ENCODE data around the gene DENND1B. TPM values are rescaled to one million over a fixed set of nuclear protein-coding genes. Genes with fewer than 3 reads are reported as not detected.

The DENND1B gene
- total RNA-seq (2014; rRNA removed; shearing (Covaris generic)): 8.4 and 16.1 TPM in 2 replicates

- no peaks in the 10 kb centered on the region for H3K27me3 ChIP-seq (replicated peaks)
- H3K4me3 ChIP-seq: peak within 1 kb of the TSS; percentile 89
- DNase-seq (ENCODE audit: low read depth in 1 of 2, low spot score in 2 of 2): peak; percentile 63 to 68
- peak within 1 kb of the TSS; percentile 83 for H3K27ac ChIP-seq
- peaks cover 40% of the 10 kb centered on the region for H3K4me1 ChIP-seq (replicated peaks)
- 0 out of 2 replicates have a peak, but pooled peaks cover 3% of the 10 kb centered on the region for H3K9me3 ChIP-seq (replicated peaks)
- peaks cover 17% of the 10 kb centered on the region for H3K36me3 ChIP-seq
Measured at GRCh38 chr1:197775282-197776262, at the start of gene DENND1B. DENND1B (minus strand) TSS chr1:197775480; CDS start chr1:197775155, 325 bp downstream.

- DNase-seq (ENCODE audit: low read depth in 1 of 2, low spot score in 2 of 2): no peak
Measured at GRCh38 chr1:197814306-197814705, 39.0 kb upstream of the DENND1B start.

GRCh38 chr1:197813741-197814140 is 38.5 kb upstream of the DENND1B start:
- H3K9me3 ChIP-seq (replicated peaks): no peaks in the 10 kb centered on the region
- no peak overlapping the region for H3K4me3 ChIP-seq
- H3K27me3 ChIP-seq (replicated peaks): no peaks in the 10 kb centered on the region
- no peaks in the 10 kb centered on the region for H3K36me3 ChIP-seq
- DNase-seq (ENCODE audit: low read depth in 1 of 2, low spot score in 2 of 2): no peak
- H3K27ac ChIP-seq: no peak overlapping the region
- H3K4me1 ChIP-seq (replicated peaks): no peaks in the 10 kb centered on the region

More at GRCh38 chr1:197814306-197814705, 39.0 kb upstream of the DENND1B start:
- H3K9me3 ChIP-seq (replicated peaks): no peaks in the 10 kb centered on the region
- no peaks in the 10 kb centered on the region for H3K27me3 ChIP-seq (replicated peaks)
- H3K27ac ChIP-seq: no peak overlapping the region
- H3K4me3 ChIP-seq: no peak overlapping the region
- H3K4me1 ChIP-seq (replicated peaks): no peaks in the 10 kb centered on the region
- H3K36me3 ChIP-seq: no peaks in the 10 kb centered on the region

GRCh38 chr1:197811769-197812168 is 36.5 kb upstream of the DENND1B start:
- Histone ChIP-seq H3K4me3 (no peak overlapping the region), H3K27ac (no peak overlapping the region), H3K9me3 (replicated peaks) (no peaks in the 10 kb centered on the region), H3K36me3 (no peaks in the 10 kb centered on the region), H3K4me1 (replicated peaks) (no peaks in the 10 kb centered on the region), H3K27me3 (replicated peaks) (no peaks in the 10 kb centered on the region)
- no peak for DNase-seq (ENCODE audit: low read depth in 1 of 2, low spot score in 2 of 2)

- Histone ChIP-seq H3K9me3 (replicated peaks) (no peaks in the 10 kb centered on the region), H3K27ac (no peak overlapping the region)
- no peak for DNase-seq (ENCODE audit: low read depth in 1 of 2, low spot score in 2 of 2)
Measured at GRCh38 chr1:197810812-197811211, 35.5 kb upstream of the DENND1B start.

GRCh38 chr1:197808880-197809279 is 33.6 kb upstream of the DENND1B start:
- Histone ChIP-seq H3K36me3 (no peaks in the 10 kb centered on the region), H3K4me1 (replicated peaks) (no peaks in the 10 kb centered on the region), H3K27ac (no peak overlapping the region)

More at GRCh38 chr1:197810812-197811211, 35.5 kb upstream of the DENND1B start:
- Histone ChIP-seq H3K36me3 (no peaks in the 10 kb centered on the region), H3K4me1 (replicated peaks) (no peaks in the 10 kb centered on the region), H3K27me3 (replicated peaks) (no peaks in the 10 kb centered on the region), H3K4me3 (no peak overlapping the region)

GRCh38 chr1:197807739-197808453 is 32.6 kb upstream of the DENND1B start:
- Histone ChIP-seq H3K4me1 (replicated peaks) (no peaks in the 10 kb centered on the region), H3K27me3 (replicated peaks) (no peaks in the 10 kb centered on the region), H3K27ac (no peak overlapping the region), H3K4me3 (no peak overlapping the region), H3K36me3 (no peaks in the 10 kb centered on the region), H3K9me3 (replicated peaks) (no peaks in the 10 kb centered on the region)
- no peak for DNase-seq (ENCODE audit: low read depth in 1 of 2, low spot score in 2 of 2)

More at GRCh38 chr1:197808880-197809279, 33.6 kb upstream of the DENND1B start:
- no peak for DNase-seq (ENCODE audit: low read depth in 1 of 2, low spot score in 2 of 2)
- no peaks in the 10 kb centered on the region for H3K9me3 ChIP-seq (replicated peaks)
- no peak overlapping the region for H3K4me3 ChIP-seq
- H3K27me3 ChIP-seq (replicated peaks): no peaks in the 10 kb centered on the region

- H3K36me3 ChIP-seq: no peaks in the 10 kb centered on the region
- H3K4me1 ChIP-seq (replicated peaks): no peaks in the 10 kb centered on the region
- DNase-seq (ENCODE audit: low read depth in 1 of 2, low spot score in 2 of 2): no peak
- H3K27me3 ChIP-seq (replicated peaks): no peaks in the 10 kb centered on the region
- H3K9me3 ChIP-seq (replicated peaks): no peaks in the 10 kb centered on the region
- H3K4me3 ChIP-seq: no peak overlapping the region
- H3K27ac ChIP-seq: no peak overlapping the region
Measured at GRCh38 chr1:197807216-197807615, 31.9 kb upstream of the DENND1B start.

GRCh38 chr1:197806718-197807117 is 31.4 kb upstream of the DENND1B start:
- no peaks in the 10 kb centered on the region for H3K36me3 ChIP-seq

GRCh38 chr1:197801684-197802083 is 26.4 kb upstream of the DENND1B start:
- Histone ChIP-seq H3K9me3 (replicated peaks) (peaks cover 2% of the 10 kb centered on the region; the same call in 1 of the 2 replicates), H3K27ac (no peak overlapping the region), H3K27me3 (replicated peaks) (no peaks in the 10 kb centered on the region), H3K4me3 (no peak overlapping the region), H3K4me1 (replicated peaks) (peaks cover 13% of the 10 kb centered on the region), H3K36me3 (no peaks in the 10 kb centered on the region)
- DNase-seq (ENCODE audit: low read depth in 1 of 2, low spot score in 2 of 2): no peak

More at GRCh38 chr1:197806718-197807117, 31.4 kb upstream of the DENND1B start:
- Histone ChIP-seq H3K4me3 (no peak overlapping the region), H3K27ac (no peak overlapping the region), H3K4me1 (replicated peaks) (no peaks in the 10 kb centered on the region), H3K9me3 (replicated peaks) (no peaks in the 10 kb centered on the region; the same call in 1 of the 2 replicates), H3K27me3 (replicated peaks) (no peaks in the 10 kb centered on the region)
- DNase-seq (ENCODE audit: low read depth in 1 of 2, low spot score in 2 of 2): no peak

- no peaks in the 10 kb centered on the region for H3K27me3 ChIP-seq (replicated peaks)
- H3K27ac ChIP-seq: no peak overlapping the region
- H3K36me3 ChIP-seq: no peaks in the 10 kb centered on the region
- H3K4me1 ChIP-seq (replicated peaks): peaks cover 13% of the 10 kb centered on the region
- no peak overlapping the region for H3K4me3 ChIP-seq
- no peak for DNase-seq (ENCODE audit: low read depth in 1 of 2, low spot score in 2 of 2)
- peaks cover 2% of the 10 kb centered on the region; the same call in 1 of the 2 replicates for H3K9me3 ChIP-seq (replicated peaks)
Measured at GRCh38 chr1:197801111-197801482, 25.8 kb upstream of the DENND1B start.

- no peaks in the 10 kb centered on the region for H3K36me3 ChIP-seq
- no peaks in the 10 kb centered on the region for H3K27me3 ChIP-seq (replicated peaks)
- no peak overlapping the region for H3K27ac ChIP-seq
- DNase-seq (ENCODE audit: low read depth in 1 of 2, low spot score in 2 of 2): no peak
- H3K4me1 ChIP-seq (replicated peaks): peaks cover 13% of the 10 kb centered on the region
- no peak overlapping the region for H3K4me3 ChIP-seq
- H3K9me3 ChIP-seq (replicated peaks): peaks cover 2% of the 10 kb centered on the region; the same call in 1 of the 2 replicates
Measured at GRCh38 chr1:197800379-197801110, 25.3 kb upstream of the DENND1B start.

- H3K27me3 ChIP-seq (replicated peaks): no peaks in the 10 kb centered on the region
- peaks cover 2% of the 10 kb centered on the region; the same call in 1 of the 2 replicates for H3K9me3 ChIP-seq (replicated peaks)
- DNase-seq (ENCODE audit: low read depth in 1 of 2, low spot score in 2 of 2): peak; percentile 31 to 62
- H3K4me1 ChIP-seq (replicated peaks): peaks cover 13% of the 10 kb centered on the region
- H3K4me3 ChIP-seq: no peak overlapping the region
- H3K36me3 ChIP-seq: no peaks in the 10 kb centered on the region
- H3K27ac ChIP-seq: no peak overlapping the region
Measured at GRCh38 chr1:197799271-197799670, 24.0 kb upstream of the DENND1B start.

Measured in SJSA1 (cell line).